ENCODE results near the gene C1QL4. TPM values are rescaled to one million over a fixed set of nuclear protein-coding genes. Genes with fewer than 3 reads are reported as not detected.

The C1QL4 gene
- total RNA-seq, 2 donors from 2014 or later = not detected

- intact Hi-C loops (cut with DNase I) = loop anchor here in 1 of 2 donors (2.0 kb wide), 1 partner anchor 159 kb away; no protein-coding TSS in a partner anchor
- ATAC-seq (no peak), DNase-seq (no peak)
Observed at GRCh38 chr12:49355913-49356312, 18.9 kb upstream of the C1QL4 start.

GRCh38 chr12:49352351-49352750, 15.4 kb upstream of the C1QL4 start:
- DNase-seq (no peak), ATAC-seq (no peak)
- intact Hi-C loops (cut with DNase I) = no loop called here

GRCh38 chr12:49349266-49349665, 12.3 kb upstream of the C1QL4 start:
- no peak for ATAC-seq
- DNase-seq = no peak
- intact Hi-C loops (cut with DNase I) = loop anchor here in 1 of 2 donors (10.0 kb wide), 1 partner anchor 54 kb away; the partner anchor contains the start of gene PRPH

- no peak for DNase-seq
- intact Hi-C loops (cut with DNase I) = loop anchor here in 1 of 2 donors (10.0 kb wide), 1 partner anchor 54 kb away; the partner anchor contains the start of gene PRPH
- no peak for ATAC-seq
Observed at GRCh38 chr12:49348781-49349180, 11.8 kb upstream of the C1QL4 start.

- ATAC-seq (peak; percentile 90 to 91), DNase-seq (peak; percentile 84)
- intact Hi-C loops (cut with DNase I) = loop anchor here in 1 of 2 donors (10.0 kb wide), 1 partner anchor 53 kb away; the partner anchor contains the start of gene PRPH
Observed at GRCh38 chr12:49347311-49348193, 10.6 kb upstream of the C1QL4 start.

- ATAC-seq (peak in 1 of 2 donors; percentile 5), DNase-seq (no peak)
- intact Hi-C loops (cut with DNase I) = loop anchor here in 1 of 2 donors (10.0 kb wide), 1 partner anchor 52 kb away; the partner anchor contains the start of gene PRPH
Observed at GRCh38 chr12:49346659-49347310, 9.8 kb upstream of the C1QL4 start, which contains the start of gene DNAJC22. DNAJC22 (plus strand) TSS chr12:49346888; CDS start chr12:49348873, 1,985 bp downstream.

- DNase-seq = no peak
- no peak for ATAC-seq
- intact Hi-C loops (cut with DNase I) = loop anchor here in 1 of 2 donors (10.0 kb wide), 1 partner anchor 51 kb away; the partner anchor contains the start of gene PRPH
Observed at GRCh38 chr12:49345825-49346658, 9.1 kb upstream of the C1QL4 start.

GRCh38 chr12:49345051-49345824, 8.2 kb upstream of the C1QL4 start:
- ATAC-seq = no peak
- peak; percentile 38 for DNase-seq
- intact Hi-C loops (cut with DNase I) = loop anchor here in 1 of 2 donors (10.0 kb wide), 1 partner anchor 50 kb away; the partner anchor contains the start of gene PRPH

GRCh38 chr12:49344486-49345050, 7.6 kb upstream of the C1QL4 start:
- intact Hi-C loops (cut with DNase I) = loop anchor here in 1 of 2 donors (10.0 kb wide), 1 partner anchor 50 kb away; the partner anchor contains the start of gene PRPH
- DNase-seq = no peak
- no peak for ATAC-seq

- ATAC-seq = no peak
- intact Hi-C loops (cut with DNase I) = loop anchor here in 1 of 2 donors (10.0 kb wide), 1 partner anchor 48 kb away; the partner anchor contains the start of gene PRPH
- DNase-seq = peak; percentile 38
Observed at GRCh38 chr12:49342914-49343731, 6.1 kb upstream of the C1QL4 start.

- intact Hi-C loops (cut with DNase I) = loop anchor here in 1 of 2 donors (10.0 kb wide), 1 partner anchor 47 kb away; the partner anchor contains the start of gene PRPH
- DNase-seq (peak; percentile 81), ATAC-seq (peak; percentile 58 to 69)
Observed at GRCh38 chr12:49342066-49342913, 5.3 kb upstream of the C1QL4 start.

- DNase-seq (peak; percentile 29), ATAC-seq (no peak)
- intact Hi-C loops (cut with DNase I) = loop anchor here in 1 of 2 donors (10.0 kb wide), 1 partner anchor 47 kb away; the partner anchor contains the start of gene PRPH
Observed at GRCh38 chr12:49341777-49342065, 4.7 kb upstream of the C1QL4 start.

GRCh38 chr12:49340971-49341776, 4.2 kb upstream of the C1QL4 start:
- DNase-seq = no peak
- intact Hi-C loops (cut with DNase I) = loop anchor here in 1 of 2 donors (10.0 kb wide), 1 partner anchor 46 kb away; the partner anchor contains the start of gene PRPH
- no peak for ATAC-seq

GRCh38 chr12:49340095-49340870, 3.3 kb upstream of the C1QL4 start:
- no peak for DNase-seq
- ATAC-seq = no peak
- intact Hi-C loops (cut with DNase I) = loop anchor here in 1 of 2 donors (10.0 kb wide), 1 partner anchor 45 kb away; the partner anchor contains the start of gene PRPH

Measured in left cardiac atrium (tissue), 4 donors.